SW480 (cell line): ENCODE results near the gene LDOC1.
"Not testable (repeated sequence)": the region's sequence is repeated elsewhere in the genome, so short reads cannot be mapped to it uniquely, and the experiment has no call there.

Source experiments
- DNase-seq: peaks from one replicate; pipeline ENCODE4 v3.0.0-alpha.2; 2016; ENCODE audit warnings: low spot score

LDOC1 gene

DNA sequence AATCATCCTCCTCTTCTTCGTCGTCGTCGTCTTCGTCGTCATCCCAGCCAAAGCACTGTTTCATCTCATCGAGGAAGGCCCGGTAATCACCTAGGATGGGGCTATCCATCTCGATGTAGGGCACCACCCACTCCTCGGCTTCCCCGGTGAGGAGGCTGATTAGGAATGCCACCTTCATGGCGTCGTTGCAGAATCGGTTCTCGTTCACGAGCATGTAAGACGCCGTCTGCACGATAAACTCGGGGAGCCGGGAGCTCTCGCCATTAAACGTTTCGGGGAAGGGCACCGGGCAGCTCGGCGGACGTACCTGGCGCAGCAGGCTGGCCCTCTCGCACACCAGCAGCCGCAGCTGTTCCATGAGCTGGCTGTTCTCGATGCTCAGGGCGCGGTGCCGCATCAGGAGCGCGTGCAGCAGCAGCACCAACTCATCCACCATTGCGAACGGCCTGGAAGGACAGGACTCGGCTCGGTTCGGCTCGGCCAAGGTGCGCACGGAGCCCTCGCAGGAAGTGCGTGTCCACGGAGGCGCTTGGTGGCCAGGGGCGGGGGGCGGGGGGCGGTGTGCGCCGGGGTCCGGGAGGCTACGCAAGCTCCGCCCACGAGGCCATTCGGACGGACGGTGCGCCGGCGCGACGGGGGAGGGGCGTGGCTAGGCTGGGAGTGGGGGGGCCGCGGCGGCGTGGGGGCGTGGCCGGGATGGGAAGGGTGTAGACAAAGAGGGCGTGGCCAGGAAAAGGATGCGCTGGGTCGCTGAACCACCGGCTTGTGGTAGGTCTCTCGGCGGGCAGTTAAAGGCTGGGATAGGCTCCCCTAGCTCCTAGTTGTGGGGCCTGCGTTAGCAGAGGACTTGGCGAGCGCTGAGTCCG lies at the start of gene LDOC1:
LDOC1 (minus strand) TSS at position 544 of the 866 bp plus-strand sequence; CDS start at position 436, 108 bp downstream.
- no peak for DNase-seq

DNA sequence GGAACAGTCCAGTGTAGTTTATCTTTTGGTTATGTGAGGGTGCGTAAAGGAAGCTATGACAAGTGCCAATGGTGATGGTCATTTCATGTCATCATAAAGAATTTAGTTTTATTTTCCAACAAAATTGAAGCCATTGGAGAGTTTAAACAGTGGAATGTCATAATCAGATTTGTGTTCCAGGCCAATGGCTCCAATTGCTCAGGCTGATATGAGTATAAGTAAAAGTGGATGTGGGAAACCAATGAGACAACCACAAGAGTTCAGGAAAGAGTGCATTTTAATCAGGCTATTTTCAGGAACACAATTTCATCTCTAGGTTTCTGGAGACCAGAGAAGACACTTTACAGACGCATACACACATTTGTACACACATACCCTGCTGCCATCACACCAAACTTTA lies 44.7 kb upstream of the LDOC1 start:
- DNase-seq, result no peak

DNA sequence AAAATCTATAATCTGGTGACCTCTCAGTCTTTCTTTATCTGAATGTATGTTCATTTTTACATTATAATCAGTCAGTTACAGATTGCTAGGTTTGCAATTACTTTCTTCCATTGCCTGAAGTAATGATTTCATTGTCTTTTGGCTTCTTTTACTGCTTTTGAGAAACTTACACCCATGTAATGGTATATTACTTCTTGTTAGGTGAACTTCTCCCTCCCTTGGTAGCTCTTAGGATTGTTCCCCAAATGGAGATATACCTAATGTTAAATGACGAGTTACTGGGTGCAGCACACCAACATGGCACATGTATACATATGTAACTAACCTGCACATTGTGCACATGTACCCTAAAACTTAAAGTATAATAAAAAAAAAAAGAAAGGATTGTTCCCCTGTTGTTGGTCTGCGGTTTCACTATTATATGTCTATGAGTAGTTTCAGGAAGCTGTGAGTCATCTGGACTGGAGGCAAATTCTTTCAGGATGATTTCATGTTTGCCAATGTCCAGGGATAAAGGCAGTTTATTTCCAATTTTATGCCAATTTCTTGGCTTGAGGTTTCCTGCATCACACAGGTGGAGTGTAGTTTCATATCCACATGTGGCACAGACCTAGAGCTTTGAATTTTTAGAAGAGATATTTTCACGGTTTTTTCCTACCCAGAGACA lies 43.5 kb upstream of the LDOC1 start:
- peak; percentile 50 for DNase-seq

DNA sequence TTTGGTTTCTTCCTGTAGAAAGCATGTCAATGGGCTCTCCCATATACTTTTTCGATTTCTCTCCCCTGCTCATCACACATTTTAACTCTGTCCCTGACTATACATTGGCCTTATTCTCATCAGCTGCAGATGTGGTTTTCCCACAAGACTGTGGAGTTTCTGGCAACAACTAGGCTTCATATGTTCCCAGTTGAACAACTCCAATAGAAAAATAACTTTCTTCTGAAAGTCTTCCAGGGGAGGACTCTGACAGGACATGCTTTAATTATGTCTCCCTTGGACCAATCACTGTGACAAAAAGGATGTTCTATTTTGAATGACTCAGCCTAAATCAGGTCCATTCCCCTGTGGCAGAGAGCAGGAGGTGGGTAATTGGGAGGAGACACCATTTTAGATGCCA lies 37.3 kb upstream of the LDOC1 start:
- DNase-seq, result no peak

DNA sequence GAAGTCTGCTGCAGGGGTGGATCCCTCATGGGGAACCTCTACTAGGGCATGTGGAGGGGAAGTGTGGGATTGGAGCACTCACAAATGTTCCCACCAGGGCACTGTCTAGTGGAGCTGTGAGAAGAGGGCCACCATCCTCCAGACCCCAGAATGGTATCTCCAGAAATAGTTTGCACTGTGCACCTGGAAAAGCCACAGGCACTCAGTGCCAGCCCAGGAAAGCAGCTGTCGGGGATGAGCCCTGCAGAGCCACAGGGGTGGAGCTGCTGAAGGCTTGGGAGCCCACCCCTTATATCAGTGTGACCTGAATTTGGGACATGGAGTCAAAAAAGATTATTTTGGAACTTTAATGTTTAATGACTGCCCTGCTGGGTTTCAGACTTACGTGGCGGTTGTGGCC lies 25.0 kb upstream of the LDOC1 start:
- DNase-seq, result no peak

DNA sequence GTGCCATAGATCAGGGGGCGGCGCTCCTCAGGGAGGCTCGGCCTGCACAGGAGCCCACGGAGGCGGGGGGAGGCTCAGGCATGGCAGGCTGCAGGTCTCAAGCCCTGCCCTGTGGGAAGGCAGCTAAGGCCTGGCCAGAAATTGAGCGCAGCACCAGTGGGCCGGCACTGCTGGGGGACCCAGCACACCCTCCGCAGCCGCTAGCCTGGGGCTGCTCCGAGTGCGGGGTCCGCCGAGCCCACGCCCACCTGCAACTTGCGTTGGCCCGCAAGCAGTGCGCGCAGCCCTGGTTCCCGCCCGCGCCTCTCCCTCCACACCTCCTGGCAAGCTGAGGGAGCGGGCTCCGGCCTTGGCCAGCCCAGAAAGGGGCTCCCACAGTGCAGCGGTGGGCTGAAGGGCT lies 11.6 kb upstream of the LDOC1 start:
- DNase-seq, result not testable (repeated sequence)

DNA sequence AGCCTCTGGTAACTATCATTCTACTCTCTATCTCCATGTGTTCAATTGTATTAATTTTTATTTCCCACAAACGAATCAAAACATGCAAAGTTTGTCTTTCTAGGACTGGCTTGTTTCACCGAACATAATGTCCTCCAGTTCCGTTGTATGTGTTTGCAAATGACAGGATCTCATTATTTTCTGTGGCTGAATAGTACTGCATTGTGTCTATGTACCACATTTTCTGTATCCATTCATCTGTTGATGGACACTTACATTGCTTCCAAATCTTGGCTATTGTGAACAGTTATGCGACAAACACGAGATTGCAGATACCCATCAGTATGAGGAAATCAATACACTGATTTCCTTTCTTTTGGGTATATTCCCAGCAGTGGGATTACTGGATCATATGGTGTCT lies 8.4 kb upstream of the LDOC1 start:
- DNase-seq, result no peak

DNA sequence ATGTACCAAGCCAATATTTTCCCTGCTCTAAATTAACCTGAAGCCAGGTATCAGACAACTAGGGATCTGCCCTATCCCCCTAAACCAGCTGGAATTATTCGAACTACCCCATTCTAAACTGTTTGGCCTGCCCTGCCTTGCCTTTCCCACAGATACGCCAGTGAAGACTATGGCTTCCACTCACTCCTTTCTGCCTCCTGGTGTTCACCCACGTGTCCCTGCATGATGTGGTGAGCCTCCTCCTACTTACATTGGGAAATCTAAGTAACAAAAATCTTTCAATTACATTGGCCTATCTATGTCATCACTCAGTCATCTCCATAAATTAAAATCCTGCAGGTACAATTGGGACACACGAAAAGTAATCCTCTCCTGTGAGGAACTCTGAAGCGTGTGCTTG lies 6.1 kb upstream of the LDOC1 start:
- DNase-seq, result no peak

DNA sequence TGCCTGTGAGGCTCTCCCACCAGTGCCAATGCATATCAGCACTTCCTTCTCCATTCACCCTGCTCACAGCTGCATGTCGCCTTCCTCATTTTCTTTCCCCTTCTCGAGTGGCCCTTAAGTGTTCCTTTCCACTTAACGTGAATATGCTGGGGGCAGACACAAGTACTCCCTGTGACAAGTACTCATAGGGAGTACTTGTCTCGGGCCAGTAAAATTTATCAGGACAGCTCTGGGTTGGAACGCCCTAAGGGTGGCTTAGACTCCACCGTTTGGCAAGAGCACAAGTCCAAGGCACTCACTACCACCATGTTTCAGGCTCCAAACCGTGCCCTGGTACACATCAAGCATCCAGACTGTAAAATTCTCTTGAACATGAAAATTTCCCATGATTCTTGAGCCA lies 3.9 kb upstream of the LDOC1 start:
- DNase-seq, result no peak

DNA sequence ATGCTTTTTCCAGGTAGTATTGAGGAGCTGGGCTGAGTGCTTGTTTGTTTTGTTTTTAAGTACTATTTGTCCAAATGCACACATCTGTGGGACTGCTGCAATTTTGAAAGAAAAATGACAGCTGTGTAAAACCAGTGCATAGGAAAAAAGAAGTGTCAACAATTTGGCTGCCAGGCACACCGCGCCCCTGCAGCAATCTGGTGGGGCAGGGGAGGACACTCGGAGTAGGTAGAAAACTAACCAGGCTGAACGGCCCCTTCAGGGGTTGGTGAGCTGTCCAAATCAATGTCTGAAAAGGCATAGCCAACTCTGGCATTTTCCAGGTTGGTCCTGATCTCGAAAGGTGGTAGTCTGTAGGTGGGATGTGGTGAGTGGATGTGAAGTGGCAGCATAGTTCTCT lies 1.1 kb downstream of the LDOC1 start:
- DNase-seq, result no peak

DNA sequence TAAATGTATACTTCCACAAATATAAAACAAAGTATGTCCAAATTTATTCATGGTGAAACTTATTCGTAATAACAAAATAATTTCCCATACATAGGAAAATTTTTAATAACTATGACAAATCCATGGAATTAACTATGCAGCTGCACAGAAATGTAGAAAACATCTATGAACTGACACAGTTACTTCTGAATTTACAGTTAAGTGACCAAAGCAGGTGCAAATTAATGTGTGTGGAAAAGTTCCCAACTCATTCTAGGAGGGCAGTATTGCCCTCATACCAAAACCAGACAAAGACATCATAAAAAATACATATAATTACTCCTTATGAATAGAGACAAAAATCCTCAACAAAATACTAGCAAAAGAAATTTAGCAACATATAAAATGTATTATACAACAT lies 12.5 kb downstream of the LDOC1 start:
- DNase-seq, result no peak

DNA sequence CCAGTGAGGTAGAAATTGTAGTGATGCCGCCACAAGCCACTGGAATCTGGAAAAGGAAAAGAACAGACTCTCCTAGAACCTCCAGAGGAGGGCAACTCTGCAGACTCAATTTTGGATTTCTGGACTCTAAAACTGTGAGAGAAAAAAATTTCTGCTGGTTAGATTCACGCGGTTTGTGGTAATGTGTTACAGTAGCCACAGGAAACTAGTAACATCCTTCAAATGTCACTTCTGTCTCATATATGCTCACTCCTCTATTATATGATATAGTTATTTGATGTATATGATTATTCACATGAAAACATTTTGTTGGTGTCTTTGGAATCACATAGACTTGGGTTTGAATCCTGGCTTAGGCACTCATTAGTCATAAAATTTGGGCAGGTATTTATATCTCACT lies 18.8 kb downstream of the LDOC1 start:
- no peak for DNase-seq

DNA sequence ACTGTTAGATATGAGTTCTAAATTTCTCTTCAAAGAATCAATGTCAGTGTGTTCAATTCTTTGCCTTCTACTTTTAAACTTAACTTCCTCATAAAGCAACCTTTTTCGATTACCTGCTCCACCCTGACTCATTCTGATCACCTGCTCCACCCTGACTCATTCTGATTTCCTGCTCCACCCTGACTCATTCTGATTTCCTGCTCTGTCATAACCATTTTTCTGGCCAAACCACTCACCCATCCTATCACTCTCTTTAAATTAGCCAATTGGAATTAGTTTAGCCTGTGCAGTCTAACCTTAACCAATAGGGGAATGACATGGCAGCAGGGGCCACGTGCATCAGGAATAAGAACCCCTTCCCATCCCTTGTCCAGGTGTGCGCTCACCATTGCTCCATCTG lies 21.7 kb downstream of the LDOC1 start:
- DNase-seq, result not testable (repeated sequence)

DNA sequence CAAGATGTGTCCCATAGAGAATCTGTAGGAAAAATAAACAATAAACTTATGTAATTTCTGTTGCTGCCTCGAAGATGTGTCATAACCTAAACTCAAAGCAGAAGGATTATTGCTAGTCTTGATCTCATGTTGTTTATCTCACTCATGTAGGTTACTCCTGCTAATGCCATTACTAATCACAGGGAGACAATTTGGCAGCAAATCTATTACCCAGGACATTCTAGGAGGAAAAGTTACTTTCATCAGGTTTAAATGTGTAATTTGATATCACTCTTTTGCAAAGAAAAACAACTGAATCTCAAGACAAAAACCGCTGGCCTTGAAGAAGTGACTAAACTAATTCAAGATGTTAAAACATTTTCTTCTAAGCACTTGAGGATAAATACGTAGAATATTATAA lies 34.0 kb downstream of the LDOC1 start:
- DNase-seq, result no peak

DNA sequence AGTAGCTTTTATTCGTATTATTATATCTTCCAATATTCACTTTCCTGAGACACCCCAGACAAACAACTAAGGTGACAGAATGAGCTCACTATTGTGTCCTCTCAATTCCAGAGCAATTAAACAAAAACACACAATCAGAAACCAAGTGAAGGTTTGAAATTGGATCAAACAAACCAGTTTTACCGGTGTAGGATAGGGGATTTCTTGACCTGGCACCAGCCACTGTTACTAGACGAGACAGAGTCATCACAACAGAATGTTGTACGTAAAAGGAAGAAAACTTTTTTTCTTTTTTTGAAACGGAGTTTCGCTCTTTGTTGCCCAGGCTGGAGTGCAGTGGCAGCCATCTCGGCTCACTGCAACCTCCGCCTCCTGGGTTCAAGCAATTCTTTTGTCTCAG lies 43.7 kb downstream of the LDOC1 start:
- DNase-seq, result no peak

DNA sequence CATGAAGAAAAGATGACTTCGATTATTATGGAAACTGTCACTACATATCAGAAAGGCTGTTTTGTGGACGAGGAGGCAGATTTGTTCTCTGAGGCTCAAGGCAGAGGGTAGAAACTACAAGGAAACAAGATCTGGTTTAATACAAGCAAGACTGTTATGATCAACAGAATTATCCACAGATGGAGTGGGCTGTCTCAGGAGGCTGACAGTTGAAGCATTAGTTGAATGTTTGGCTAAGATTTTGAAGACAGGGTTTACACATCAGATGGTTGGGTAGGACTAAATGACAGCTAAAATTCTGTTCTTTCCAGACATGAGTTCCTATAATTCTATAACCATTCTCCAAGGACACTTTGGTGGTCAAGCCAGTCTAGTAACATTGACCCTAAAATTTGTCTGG lies 49.8 kb downstream of the LDOC1 start:
- no peak for DNase-seq
